GM18499 (cell line): ENCODE results near the gene LDB2.

Source experiments
- ATAC-seq: cut with Tn5 transposase; IDR thresholded peaks from one replicate; pipeline ENCODE4 v1.9.1; 2021; ENCODE audit warnings: moderate number of reproducible peaks; ENCODE audit not compliant: insufficient read depth, unreplicated experiment

The LDB2 gene

GRCh38 chr4:16617435-16617834 lies 281.0 kb downstream of the LDB2 start:
- no peak for ATAC-seq

- ATAC-seq: no peak
These were observed 281.4 kb downstream of the LDB2 start for GRCh38 chr4:16617011-16617410.

GRCh38 chr4:16609170-16609758 lies 289.2 kb downstream of the LDB2 start:
- no peak for ATAC-seq

- ATAC-seq: no peak
These were observed 289.8 kb downstream of the LDB2 start for GRCh38 chr4:16608611-16609125.

- ATAC-seq: no peak
These were observed 290.3 kb downstream of the LDB2 start for GRCh38 chr4:16608123-16608522.

- ATAC-seq: no peak
These were observed 291.0 kb downstream of the LDB2 start for GRCh38 chr4:16607241-16608066.

GRCh38 chr4:16606691-16607090 lies 291.8 kb downstream of the LDB2 start:
- ATAC-seq: no peak

GRCh38 chr4:16603178-16603577 lies 295.3 kb downstream of the LDB2 start:
- ATAC-seq: no peak

GRCh38 chr4:16598597-16599206 lies 299.7 kb downstream of the LDB2 start:
- no peak for ATAC-seq

- ATAC-seq: no peak
These were observed 300.4 kb downstream of the LDB2 start for GRCh38 chr4:16597845-16598596.

GRCh38 chr4:16597443-16597842 lies 301.0 kb downstream of the LDB2 start:
- ATAC-seq: no peak

- no peak for ATAC-seq
These were observed 302.2 kb downstream of the LDB2 start for GRCh38 chr4:16596267-16596666.

- ATAC-seq: no peak
These were observed 304.3 kb downstream of the LDB2 start for GRCh38 chr4:16594128-16594527.

- no peak for ATAC-seq
These were observed 305.1 kb downstream of the LDB2 start for GRCh38 chr4:16593386-16593785.

GRCh38 chr4:16591272-16591826 lies 307.1 kb downstream of the LDB2 start:
- no peak for ATAC-seq

GRCh38 chr4:16590797-16591196 lies 307.6 kb downstream of the LDB2 start:
- no peak for ATAC-seq

- no peak for ATAC-seq
These were observed 309.8 kb downstream of the LDB2 start for GRCh38 chr4:16588651-16589050.

GRCh38 chr4:16588149-16588548 lies 310.3 kb downstream of the LDB2 start:
- no peak for ATAC-seq

GRCh38 chr4:16585053-16585452 lies 313.4 kb downstream of the LDB2 start:
- no peak for ATAC-seq

GRCh38 chr4:16583764-16584163 lies 314.7 kb downstream of the LDB2 start:
- ATAC-seq: no peak
